Measurements from ENCODE around the gene CLMN.

Gene CLMN, protein sequence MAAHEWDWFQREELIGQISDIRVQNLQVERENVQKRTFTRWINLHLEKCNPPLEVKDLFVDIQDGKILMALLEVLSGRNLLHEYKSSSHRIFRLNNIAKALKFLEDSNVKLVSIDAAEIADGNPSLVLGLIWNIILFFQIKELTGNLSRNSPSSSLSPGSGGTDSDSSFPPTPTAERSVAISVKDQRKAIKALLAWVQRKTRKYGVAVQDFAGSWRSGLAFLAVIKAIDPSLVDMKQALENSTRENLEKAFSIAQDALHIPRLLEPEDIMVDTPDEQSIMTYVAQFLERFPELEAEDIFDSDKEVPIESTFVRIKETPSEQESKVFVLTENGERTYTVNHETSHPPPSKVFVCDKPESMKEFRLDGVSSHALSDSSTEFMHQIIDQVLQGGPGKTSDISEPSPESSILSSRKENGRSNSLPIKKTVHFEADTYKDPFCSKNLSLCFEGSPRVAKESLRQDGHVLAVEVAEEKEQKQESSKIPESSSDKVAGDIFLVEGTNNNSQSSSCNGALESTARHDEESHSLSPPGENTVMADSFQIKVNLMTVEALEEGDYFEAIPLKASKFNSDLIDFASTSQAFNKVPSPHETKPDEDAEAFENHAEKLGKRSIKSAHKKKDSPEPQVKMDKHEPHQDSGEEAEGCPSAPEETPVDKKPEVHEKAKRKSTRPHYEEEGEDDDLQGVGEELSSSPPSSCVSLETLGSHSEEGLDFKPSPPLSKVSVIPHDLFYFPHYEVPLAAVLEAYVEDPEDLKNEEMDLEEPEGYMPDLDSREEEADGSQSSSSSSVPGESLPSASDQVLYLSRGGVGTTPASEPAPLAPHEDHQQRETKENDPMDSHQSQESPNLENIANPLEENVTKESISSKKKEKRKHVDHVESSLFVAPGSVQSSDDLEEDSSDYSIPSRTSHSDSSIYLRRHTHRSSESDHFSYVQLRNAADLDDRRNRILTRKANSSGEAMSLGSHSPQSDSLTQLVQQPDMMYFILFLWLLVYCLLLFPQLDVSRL

DNA sequence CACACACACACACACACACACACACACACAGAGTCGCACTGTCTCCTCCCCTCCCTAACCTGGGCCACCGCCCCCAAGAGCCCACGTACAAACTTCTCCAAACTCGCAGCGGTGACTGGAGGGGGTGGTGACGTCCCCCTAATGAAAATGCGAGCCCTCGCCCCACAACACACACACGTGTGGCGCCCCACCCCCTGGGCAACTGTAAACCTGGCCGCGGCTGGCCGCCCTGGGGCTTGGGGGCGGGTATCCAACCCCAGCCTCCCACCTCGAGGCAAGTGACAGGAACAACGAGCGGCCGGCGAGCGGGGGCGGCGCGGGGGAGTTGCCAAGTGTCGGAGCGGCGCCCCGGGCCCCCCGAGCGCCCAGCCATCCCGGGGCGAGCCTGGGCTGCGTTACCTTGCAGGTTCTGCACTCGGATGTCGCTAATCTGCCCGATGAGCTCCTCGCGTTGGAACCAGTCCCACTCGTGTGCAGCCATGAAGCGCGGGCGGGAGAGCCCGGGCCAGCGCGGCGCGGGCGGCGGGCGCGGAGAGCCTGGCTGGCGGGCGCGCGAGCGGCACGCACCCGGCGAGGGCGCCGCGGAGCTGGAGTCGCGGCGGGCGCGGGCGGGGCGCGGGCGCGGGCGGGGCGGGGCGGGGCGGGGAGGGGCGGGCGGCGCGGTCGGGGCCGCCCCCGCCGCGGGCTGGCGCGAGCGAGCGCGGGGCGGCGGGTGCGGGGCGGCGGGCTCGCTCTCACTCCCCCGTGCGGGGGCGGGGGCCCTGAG, at the start of gene CLMN:
TSS of gene CLMN (minus strand) at position 597 of the 766 bp plus-strand sequence. CDS start at position 481, 116 bp downstream.
- peak in 1 of 3 experiments; percentile 17 for DNase-seq (ENCODE audit: low read depth in 3 of 3)

DNA sequence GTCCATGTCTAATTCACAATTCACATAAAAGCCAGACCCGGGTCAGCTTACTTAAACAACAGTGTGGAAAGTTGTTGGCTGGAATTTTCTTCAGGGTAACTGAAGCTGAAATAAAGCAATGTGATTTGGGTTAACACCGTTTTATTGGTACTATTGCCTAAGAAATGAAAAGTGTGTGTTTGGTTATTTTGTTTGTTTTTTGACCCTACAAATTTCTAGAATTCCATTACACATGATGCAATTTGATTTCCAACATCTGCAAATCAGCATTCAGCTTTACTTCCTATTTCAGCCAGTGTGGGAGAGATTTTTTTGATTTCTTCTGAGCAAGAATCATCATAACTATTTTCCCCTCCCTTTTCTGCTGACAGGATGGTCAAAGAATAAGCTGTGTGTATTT, 45.7 kb upstream of the CLMN start:
- no peak for DNase-seq (ENCODE audit: low read depth in 3 of 3)

DNA sequence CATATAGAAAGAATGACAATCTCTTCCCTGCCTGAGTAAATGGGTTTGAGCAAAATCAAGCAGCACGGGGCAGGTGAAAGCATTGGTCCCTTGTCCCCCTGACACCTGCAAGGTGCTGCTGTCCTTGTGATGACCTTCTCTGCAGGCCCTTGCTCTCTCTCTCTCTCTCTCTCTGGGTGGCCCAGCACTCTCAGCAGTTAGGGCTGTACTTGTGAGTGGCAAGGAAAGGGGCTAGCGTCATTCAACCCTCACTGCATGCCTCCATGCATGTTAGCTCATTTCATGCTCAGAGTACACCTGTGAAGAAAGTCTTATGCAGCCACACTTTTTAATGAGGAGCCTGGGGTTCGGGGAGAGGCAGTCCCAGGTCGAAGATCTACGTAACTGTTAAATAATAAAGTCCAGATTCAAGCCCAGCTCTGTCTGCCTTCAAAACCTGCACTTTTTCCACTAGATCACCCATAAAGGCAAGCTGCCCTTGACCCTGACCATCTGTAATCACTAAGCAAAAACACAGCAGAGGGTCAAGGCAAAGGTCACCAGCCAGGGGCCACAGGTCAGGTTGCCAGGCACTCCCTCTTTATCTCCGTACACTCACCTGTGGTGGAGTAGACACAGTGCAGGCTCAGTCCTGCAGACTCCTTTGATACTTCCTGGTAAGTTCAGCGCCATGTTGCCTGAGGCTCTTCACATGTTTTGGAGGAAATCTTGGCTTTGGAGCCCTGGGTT, 44.9 kb upstream of the CLMN start:
- DNase-seq (ENCODE audit: low read depth in 3 of 3): no peak

DNA sequence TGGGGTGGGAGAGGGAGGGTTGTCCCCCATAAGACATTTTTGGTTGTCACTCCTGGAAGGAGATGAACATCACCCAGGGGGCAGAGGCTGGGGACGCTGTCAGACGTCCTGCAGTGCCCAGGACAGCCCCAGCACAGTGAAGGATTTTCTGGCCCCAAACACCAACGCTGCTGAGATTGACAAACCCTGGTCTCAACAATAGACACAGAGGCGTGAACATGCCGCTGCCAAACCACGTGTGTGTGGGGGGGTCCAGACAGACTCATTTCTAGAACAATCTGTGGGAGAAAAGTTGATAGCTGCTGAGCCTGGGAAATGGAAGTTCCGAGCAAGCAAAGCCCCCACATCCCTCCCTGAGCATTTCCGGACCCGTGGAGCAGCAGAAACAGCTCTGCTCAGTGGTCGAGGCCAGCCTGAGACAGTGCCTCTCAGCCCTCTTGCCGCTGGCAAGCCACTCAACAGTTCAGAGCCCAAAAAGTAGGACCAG, 43.8 kb upstream of the CLMN start:
- no peak for DNase-seq (ENCODE audit: low read depth in 3 of 3)

DNA sequence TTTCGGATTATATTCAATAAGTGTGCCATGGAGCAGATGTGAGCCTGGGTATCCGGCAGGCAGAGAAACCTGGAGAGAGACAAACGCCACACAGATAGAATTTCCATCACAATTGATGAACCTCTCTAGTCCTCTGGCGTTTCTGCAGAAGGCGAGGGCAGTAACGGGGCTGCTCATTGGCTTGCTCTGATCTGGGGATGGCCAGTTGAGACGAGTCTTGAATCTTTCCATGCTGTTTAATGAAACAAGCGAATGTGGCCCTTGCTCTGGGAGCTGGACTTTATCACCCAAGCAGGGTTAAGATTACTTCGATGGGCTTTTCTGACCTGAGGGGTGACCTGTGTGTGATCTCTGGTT, 42.4 kb upstream of the CLMN start:
- no peak for DNase-seq (ENCODE audit: low read depth in 3 of 3)

DNA sequence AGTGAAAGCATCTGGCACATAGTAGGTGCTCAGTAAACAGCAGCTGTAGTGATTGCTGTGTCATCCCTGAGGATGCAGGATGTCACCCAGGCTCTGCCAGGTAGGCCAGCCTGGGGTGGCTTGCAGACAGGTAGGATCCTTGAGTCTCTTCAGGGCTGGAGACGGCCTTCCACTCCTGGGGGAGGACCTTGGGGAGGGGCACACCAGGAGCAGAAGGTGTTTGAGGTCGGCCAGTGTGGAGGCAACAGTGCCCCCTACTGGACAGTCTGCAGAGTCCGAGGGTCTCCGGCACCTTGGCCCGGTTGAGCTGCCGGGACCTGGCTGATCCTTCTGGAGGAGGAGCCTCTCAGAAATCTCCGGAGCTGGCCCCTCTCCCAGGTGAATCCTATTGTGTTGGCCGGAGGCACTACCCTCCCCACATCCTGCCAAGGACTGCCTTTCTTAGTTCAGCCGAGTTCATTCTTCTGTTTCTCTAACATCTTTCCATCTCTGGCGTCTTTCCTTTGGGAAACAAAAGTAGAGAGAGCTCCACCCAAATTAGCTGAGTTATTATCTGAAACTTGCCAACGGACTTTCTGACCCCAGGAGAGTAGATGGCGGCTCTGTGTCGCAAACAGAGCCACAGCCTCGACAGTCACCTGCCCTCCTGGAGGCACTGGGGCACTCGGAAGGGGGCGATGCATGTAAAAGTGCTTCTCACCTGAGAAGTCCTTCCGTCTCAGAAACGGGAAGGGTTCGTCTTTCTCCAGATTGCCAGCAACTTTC, 41.8 kb upstream of the CLMN start:
- DNase-seq (ENCODE audit: low read depth in 3 of 3): peak in 2 of 3 experiments; percentile 14 to 47

DNA sequence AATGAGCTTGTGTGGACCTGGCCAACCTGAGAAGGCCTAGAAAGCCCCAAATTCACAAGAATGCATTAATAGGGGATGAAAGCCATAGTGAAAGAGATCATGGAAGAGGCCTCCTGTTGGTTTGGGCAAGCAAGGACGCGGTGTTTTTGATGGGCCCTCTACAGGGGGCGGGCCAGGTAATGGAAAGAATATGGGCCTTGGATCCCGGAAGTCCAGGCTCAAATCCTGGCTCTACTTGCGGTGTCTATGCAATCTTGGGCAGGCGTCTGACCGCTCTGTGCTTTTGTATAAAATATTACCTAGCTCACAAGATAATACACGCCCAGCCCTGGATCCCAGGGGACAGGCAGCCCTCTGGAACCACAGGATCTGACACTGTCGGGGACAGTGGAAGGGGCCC, 41.1 kb upstream of the CLMN start:
- DNase-seq (ENCODE audit: low read depth in 3 of 3): no peak

DNA sequence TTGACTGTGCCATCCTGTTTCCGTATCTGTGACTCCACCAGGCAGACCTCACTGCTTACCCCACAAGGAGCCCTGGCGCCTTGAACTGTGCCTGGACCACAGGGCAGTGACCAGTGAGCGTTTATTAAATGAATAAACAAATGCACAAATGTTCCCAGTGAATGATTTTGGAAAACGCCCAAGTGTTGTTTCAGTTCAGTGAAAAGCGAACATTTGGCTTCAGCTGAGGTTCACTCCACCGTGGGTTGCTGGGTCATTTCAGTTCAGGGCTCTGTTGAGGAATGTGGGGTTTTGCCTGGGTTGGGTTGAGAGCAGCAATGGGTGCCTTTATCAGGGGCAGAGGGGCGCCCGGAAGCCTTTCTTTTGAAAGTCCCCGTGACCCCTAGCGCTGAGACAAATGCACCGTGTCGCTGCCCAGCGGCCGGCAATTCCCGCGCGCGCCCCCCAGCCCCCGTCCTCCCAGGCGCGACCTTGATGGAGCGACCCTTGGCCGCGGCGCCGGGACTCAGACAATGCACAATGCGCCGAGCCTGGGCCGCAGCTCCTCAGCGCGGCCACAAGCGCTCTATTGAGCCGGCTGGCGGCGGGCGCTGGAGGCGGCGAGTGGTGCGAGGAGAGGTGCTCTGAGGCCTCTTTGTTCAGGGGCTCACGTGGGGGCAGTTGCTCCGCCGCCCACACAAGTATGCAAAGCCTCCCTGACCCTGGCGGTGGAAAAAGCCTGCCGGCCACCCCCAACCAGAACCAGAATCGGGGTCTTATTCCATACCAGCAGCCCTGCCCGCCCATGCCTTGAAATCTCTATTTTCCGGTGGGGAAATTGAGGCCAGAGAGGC, 40.5 kb upstream of the CLMN start:
- no peak for DNase-seq (ENCODE audit: low read depth in 3 of 3)

DNA sequence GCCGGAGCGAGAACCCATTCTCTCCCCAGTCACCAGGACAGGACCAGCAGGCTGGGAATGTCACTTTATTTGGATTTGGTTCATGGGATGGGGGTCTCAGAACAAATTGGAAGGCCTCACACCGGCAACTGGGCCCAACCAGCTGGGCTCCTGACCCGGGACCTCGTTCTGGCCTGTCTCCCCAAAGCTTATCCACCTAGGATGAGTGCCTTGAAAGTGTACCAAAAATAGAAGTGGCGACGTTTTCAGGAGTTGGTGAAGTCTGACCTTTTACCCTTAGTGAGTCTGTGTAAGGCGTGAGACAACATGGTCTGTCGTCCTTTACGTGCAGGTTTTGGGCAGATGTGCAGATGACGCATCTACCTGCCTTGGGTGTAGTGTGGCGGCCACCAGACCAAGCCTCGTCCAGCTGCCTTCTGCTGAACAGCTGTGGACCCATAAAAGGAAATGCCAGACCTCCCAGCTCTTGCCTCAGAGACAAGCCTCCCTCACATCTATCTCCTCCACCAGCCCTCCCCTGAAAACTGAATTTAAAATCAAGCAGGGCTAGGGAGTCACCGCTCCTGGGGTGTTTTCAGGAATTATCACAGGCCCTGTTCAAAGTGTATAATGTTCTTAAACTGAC, 36.6 kb upstream of the CLMN start:
- DNase-seq (ENCODE audit: low read depth in 3 of 3): no peak

DNA sequence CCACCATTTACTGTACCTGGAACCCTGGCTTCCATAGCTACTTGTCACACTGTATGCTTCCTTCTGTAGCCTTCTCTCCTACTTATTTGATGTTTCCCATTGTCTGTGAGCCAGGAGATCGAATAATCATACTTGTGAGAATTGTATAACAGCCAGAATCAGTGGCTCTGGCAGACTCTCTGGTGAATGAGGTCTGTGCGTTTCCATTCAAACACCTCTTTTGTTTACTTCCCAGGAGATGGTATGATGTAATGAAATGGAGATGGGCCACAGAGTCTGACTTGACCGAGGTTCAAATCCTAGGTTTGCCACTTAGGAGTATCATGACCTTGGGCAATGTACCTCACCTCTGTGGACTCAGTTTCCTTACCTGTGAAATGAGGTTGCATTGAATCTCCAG, 35.7 kb upstream of the CLMN start:
- no peak for DNase-seq (ENCODE audit: low read depth in 3 of 3)

DNA sequence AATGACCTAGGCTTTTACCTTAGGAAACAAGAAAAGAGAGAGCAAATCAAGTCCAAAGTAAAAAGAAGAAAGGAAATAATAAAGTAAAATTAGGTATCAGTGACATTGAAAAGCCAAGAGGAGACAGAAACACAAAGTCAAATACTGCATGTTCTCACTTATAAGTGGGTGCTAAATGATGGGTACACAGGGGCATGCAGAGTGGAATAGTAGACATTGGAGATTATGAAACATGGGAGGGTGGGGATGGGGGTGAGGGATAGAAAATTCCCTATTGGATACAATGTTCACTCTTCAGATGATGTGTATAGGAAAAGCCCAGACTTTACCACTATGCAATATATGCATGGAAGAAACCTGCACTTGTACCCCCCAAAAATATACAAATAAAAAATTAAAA, 35.1 kb upstream of the CLMN start:
- DNase-seq (ENCODE audit: low read depth in 3 of 3): no peak

DNA sequence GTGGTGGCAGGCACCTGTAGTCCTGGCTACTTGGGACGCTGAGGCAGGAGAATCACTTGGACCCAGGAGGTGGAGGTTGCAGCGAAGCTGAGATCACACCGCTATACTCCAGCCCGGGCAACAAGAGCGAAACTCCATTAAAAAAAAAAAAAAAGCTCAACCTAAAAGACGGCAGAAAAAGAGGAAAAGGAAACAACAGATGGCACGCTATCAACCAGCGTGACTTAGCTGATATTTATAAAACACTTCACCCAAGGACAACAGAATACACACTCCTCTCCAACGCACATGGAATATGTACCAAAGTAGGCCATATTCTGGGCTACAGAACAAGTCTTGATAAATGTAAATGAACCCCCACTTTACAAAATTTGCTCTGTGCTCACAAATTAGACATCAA, 34.0 kb upstream of the CLMN start:
- DNase-seq (ENCODE audit: low read depth in 3 of 3): no peak

DNA sequence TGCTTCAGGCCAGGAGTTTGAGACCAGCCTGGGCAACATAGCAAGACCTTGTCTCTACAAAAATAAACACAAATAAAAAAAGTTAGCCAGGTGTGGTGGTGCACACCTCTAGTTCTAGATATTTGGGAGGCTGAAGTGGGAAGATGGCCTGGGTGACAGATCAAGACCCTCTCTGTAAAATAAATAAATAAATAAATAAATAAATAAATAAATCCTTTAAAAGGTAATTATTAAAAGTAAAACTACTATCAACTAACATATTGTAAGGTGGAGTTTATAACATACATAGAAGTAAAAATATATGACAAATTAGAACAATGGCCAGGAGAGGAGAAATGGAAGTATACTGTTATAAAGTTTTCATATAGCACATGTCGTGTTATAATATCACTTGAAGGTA, 33.3 kb upstream of the CLMN start:
- DNase-seq (ENCODE audit: low read depth in 3 of 3): no peak

DNA sequence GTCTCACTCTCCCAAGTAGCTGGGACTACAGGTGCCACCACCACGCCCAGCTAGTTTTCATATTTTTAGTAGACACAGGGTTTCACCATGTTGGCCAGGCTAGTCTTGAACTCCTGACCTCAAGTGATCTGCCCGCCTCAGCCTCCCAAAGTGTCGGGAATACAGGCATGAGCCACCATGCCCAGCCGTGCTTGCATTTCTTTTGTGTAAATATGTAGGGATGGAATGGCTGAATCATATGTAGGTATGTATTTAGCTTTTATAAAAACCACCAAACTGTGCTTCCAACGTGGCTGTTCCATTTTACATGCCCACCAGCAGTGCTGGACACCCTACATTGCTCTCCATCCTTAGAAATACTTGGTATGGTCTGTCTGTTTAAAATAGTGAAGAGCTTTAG, 32.8 kb upstream of the CLMN start:
- no peak for DNase-seq (ENCODE audit: low read depth in 3 of 3)

DNA sequence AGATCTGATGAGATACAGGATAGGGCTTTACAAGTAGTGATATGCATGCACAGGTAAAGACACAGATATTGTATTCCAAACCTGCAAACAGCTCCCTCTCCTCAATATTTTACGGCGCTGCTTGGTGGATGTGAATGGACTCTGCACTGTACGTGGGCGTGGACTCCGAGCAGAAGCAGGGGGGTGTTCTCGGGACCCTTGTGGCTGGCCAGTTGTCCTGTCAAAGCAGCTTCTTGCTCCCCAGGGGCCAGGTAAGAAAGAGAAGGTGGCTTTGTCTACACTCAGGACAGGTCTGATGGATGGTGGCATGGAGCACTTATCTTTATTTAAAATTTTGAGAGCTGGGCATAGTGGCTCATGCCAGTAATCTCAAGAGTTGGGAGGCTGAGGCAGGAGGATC, 29.5 kb upstream of the CLMN start:
- no peak for DNase-seq (ENCODE audit: low read depth in 3 of 3)

DNA sequence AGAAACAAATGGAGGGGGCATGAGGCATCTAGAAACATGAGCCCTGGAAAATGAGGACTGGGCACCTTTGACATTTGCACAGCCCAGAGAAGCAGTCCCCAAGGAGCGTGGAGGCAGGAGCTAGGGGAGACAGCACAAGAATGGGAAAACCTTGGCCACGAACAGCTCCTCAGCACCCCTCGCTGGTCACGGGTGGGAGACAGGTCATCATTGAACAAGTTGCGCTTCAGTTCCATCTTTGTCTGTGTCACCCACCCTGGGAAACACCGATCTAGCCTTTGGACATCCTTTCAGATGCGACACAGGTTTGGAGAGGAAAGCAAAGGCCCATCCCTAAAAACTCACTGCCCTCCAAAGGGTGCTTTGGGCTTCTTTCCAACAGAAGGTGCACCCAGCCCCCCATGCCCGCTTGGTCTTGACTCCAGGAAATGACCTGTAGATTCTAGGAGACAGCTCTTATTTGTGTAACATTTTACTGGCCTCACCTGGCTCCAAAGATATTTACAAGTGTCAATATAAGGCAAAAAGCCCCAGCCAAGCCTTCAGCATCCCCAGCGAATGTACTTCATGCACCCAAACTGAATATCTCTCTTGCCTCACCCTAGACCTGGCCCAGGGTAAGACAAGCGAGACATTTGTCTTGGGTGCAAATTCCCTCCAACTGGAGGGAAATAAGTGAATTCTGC, 28.8 kb upstream of the CLMN start:
- DNase-seq (ENCODE audit: low read depth in 3 of 3): no peak

DNA sequence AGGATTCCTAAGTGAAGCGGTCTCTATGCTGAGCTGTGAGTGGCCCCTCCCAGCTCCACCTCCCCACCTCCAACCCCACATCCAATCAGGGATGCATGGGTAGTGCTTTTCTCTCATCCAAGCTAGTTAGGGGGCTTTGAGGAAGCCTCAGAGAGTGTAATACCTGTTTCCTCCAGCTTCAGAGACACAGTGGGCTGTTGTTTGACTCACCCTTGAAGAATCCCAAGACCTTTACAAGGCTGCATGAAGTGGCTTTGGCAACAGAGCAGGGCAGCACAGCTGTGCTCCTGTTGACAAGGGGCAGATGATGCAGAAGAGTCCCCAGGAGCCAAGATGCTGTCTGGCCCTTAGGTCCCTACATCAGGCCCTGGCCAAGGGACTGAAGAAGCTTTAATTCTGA, 27.1 kb upstream of the CLMN start:
- no peak for DNase-seq (ENCODE audit: low read depth in 3 of 3)

DNA sequence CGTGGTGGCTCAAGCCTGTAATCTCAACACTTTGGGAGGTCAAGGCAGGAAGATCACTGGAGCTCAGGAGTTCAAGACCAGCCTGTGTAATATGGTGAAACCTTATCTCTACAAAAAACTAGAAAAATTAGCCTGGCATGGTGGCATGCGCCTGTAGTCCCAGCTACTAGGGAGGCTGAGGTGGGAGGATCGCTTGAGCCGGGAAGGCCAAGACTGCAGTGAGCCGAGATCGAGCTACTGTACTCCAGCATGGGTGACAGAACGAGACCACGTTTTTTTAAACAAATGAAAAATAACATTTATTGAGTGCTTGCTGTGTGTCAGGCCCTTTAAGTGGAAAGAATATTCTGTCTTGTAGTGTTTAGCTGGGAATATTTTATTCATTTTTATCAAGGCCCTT, 26.6 kb upstream of the CLMN start:
- DNase-seq (ENCODE audit: low read depth in 3 of 3): no peak

DNA sequence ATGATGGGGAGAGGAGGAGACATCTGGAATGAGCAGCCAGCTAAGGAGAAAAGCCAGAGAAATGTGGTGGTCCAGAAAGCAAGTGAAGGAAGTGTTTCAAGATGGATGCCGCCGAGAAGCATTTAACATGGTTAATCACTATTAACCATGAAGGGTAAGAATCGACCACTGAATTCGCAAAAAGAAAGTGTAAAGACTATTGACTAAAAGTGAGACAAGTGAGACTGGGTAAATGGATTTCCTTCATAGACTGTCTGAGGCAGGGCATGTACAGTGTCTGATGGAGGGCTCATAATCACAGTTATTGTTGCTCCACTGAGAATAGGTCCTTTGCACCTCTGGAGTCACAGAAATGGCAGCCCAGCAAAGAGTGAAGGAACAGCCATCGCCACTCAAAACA, 25.3 kb upstream of the CLMN start:
- no peak for DNase-seq (ENCODE audit: low read depth in 3 of 3)
